GM12878 (cell line): ENCODE results near the gene FBXL19. TPM values are rescaled to one million over a fixed set of nuclear protein-coding genes. Genes with fewer than 3 reads are reported as not detected.
"Not testable (repeated sequence)": the region's sequence is repeated elsewhere in the genome, so short reads cannot be mapped to it uniquely, and the experiment has no call there.

ENCODE experiments used
- ATAC-seq: fragments of 200-7000 bp; cut with Tn5 transposase; 3 replicates; pipeline ENCODE4 v1.9.1; 2020; ENCODE audit warnings: mild to moderate bottlenecking, moderate library complexity
- BruUV-seq: library from RNA; stranded (reverse); fragments of 400-500 nt; replicated peaks from 2 replicates; lab custom pipeline; 2021; lab: Mats Ljungman, UMichigan
- CTCF ChIA-PET: fragments of 300-600 bp; sonication (Branson Sonifier 250); formaldehyde crosslinking; extraction: SDS; loops from one replicate; lab custom pipeline; 2021; ENCODE audit warnings: inconsistent platforms; lab: Yijun Ruan, JAX
- POLR2A ChIA-PET: fragments of 350-600 bp; formaldehyde crosslinking; extraction: SDS; loops from one replicate; lab custom pipeline; 2021; ENCODE audit warnings: inconsistent platforms; lab: Charles Lee
- RAD21 ChIA-PET: fragments of 300-600 bp; sonication (Branson Sonifier 250); formaldehyde crosslinking; loops from one replicate; lab custom pipeline; 2023; ENCODE audit warnings: antibody characterized with exemption; ENCODE audit not compliant: unreplicated experiment; lab: Charles Lee
- SMC1A ChIA-PET: fragments of 300-600 bp; sonication (Branson Sonifier 250); formaldehyde crosslinking; loops from one replicate; lab custom pipeline; 2023; ENCODE audit not compliant: unreplicated experiment, uncharacterized antibody; lab: Charles Lee
- DNase-seq: peaks from one replicate; pipeline ENCODE4 v3.0.0-alpha.2; 2011; ENCODE audit warnings: low read depth, low spot score
- FAIRE-seq: peaks from 3 replicates; lab custom pipeline; 2011; peaks lifted over from hg19 to GRCh38; lab: Jason Lieb, UNC
- H2AFZ ChIP-seq: 2 replicates; pipeline ENCODE4 v1.6.0; 2011; ENCODE audit warnings: low read depth, low read length, control low read depth; ENCODE audit not compliant: control insufficient read depth
- H3K27ac ChIP-seq: 2 replicates; pipeline ENCODE4 v1.5.1; 2011; ENCODE audit warnings: control low read depth; ENCODE audit not compliant: control insufficient read depth, insufficient read depth
- H3K27me3 ChIP-seq, 2 experiments: replicated peaks in 1 of 2; 2 replicates each; pipeline versions ENCODE4 v1.6.0 to v1.6.1; 2011; ENCODE audit warnings: low read length in 1 of 2; ENCODE audit not compliant: control insufficient read depth in 2 of 2, insufficient read depth in 2 of 2
- H3K36me3 ChIP-seq, 2 experiments: 2 replicates each; pipeline ENCODE4 v1.5.1; 2011; ENCODE audit warnings: low read length in 1 of 2; ENCODE audit not compliant: control insufficient read depth in 2 of 2, insufficient read depth in 2 of 2
- H3K4me1 ChIP-seq: 2 replicates; pipeline ENCODE4 v1.6.1; 2011; ENCODE audit warnings: mild to moderate bottlenecking, low read length, moderate library complexity, mixed read lengths; ENCODE audit not compliant: control insufficient read depth, insufficient read depth
- H3K4me2 ChIP-seq: 2 replicates; pipeline ENCODE4 v1.6.0; 2011; ENCODE audit warnings: control low read depth; ENCODE audit not compliant: control insufficient read depth, insufficient read depth
- H3K4me3 ChIP-seq: fragments of 200-600 bp; sonication (generic); 2 replicates; pipeline ENCODE4 v1.5.1; 2016
- H3K79me2 ChIP-seq: 2 replicates; pipeline ENCODE4 v1.6.0; 2011; ENCODE audit warnings: low read length; ENCODE audit not compliant: control insufficient read depth, insufficient read depth
- H3K9ac ChIP-seq: 2 replicates; pipeline ENCODE4 v1.8.0; 2011; ENCODE audit warnings: low read length, control low read depth, mixed read lengths; ENCODE audit not compliant: control insufficient read depth, insufficient read depth
- H3K9me3 ChIP-seq: replicated peaks from 3 replicates; pipeline ENCODE4 v1.5.1; 2011; ENCODE audit warnings: mild to moderate bottlenecking, low read length; ENCODE audit not compliant: control insufficient read depth, insufficient read depth
- H4K20me1 ChIP-seq: 2 replicates; pipeline ENCODE4 v1.6.0; 2011; ENCODE audit not compliant: control insufficient read depth, insufficient read depth
- BHLHE40 ChIP-seq, 2 experiments: fragments of 450-650 bp in 1 of 2; IDR thresholded peaks; 2 replicates each; pipeline ENCODE4 v1.6.1; 2011 to 2017; ENCODE audit warnings: low read depth in 2 of 2, borderline replicate concordance in 1 of 2, improper control_type of control experiment in 1 of 2, low read length in 1 of 2, mild to moderate bottlenecking in 1 of 2
- CREM ChIP-seq: IDR thresholded peaks from 2 replicates; pipeline ENCODE4 v1.6.1; 2014; ENCODE audit warnings: antibody characterized with exemption, low read depth
- CUX1 ChIP-seq: IDR thresholded peaks from 2 replicates; pipeline ENCODE4 v1.6.1; 2012; ENCODE audit warnings: improper control_type of control experiment, low read depth, low read length; ENCODE audit not compliant: insufficient replicate concordance
- NR2F1 ChIP-seq: fragments of 450-650 bp; conservative IDR thresholded peaks from 2 replicates; pipeline ENCODE4 v1.6.1; 2017; ENCODE audit warnings: mild to moderate bottlenecking
- SIX5 ChIP-seq: IDR thresholded peaks from 2 replicates; pipeline ENCODE4 v1.6.1; 2011; ENCODE audit warnings: mild to moderate bottlenecking, low read depth, low read length, moderate library complexity; ENCODE audit not compliant: severe bottlenecking
- TCF3 ChIP-seq: IDR thresholded peaks from 2 replicates; pipeline ENCODE4 v1.6.1; 2012; ENCODE audit warnings: low read depth, mild to moderate bottlenecking, low read length, borderline replicate concordance; ENCODE audit not compliant: insufficient read depth
- ZNF207 ChIP-seq: fragments of 450-650 bp; IDR thresholded peaks from 2 replicates; pipeline ENCODE4 v1.6.1; 2014; ENCODE audit warnings: antibody characterized with exemption, mild to moderate bottlenecking, borderline replicate concordance
- WGBS: methylation state at CpG from one replicate; pipeline ENCODE4 v1.1.6; 2016; ENCODE audit warnings: low lambda C conversion rate; ENCODE audit not compliant: insufficient replicate concordance, insufficient coverage; ENCODE audit errors: missing lambda C conversion rate; 5-methylcytosine and 5-hydroxymethylcytosine counted together
- in situ Hi-C: fragments of 300-500 bp; cut with MboI; formaldehyde crosslinking; loops from 9 replicates; pipeline ENCODE4 v1.14.3; 2018; ENCODE audit warnings: mixed read lengths
- intact Hi-C: fragments of 100-400 bp; cut with micrococcal nuclease; formaldehyde crosslinking; loops from one replicate; pipeline ENCODE4 v1.14.2; 2022; ENCODE audit not compliant: unreplicated experiment
- polyA plus RNA-seq, 11 experiments: library from polyadenylated mRNA; depleted of rRNA in 4 of 11; unstranded in 6 of 11; stranded (reverse) in 5 of 11; fragments of >200 nt; fragmentation: Nextera tagmentation in 4 of 11; fragmentation: Illumina TruSeq in 1 of 11; extraction: Ambion mirVana in 4 of 11; extraction: Trizol in 1 of 11; gene quantifications; 1 replicate in 1 of 11; 2 replicates in 10 of 11; pipeline versions ENCODE4 v1.2.1 to v1.2.3, GENCODE V29; 2011 to 2016; ENCODE audit warnings: inconsistent platforms in 2 of 11, missing spikeins in 2 of 11, low read depth in 1 of 11
- total RNA-seq, 4 experiments: library from RNA; depleted of rRNA in 3 of 4; stranded (reverse); fragments of >200 nt in 3 of 4; fragmentation: Illumina TruSeq in 1 of 4; extraction: Trizol in 1 of 4; gene quantifications; 2 replicates each; pipeline versions ENCODE4 v1.2.1 to v1.2.3, GENCODE V29; 2013 to 2021

FBXL19 gene
- total and polyA plus RNA-seq, 10 of the 15 experiments (the other 5 are each of a cell fraction or from before 2014, with no cell fraction given) = 0.02 to 32.1 (median 6.8) TPM; not detected in 1

DNA sequence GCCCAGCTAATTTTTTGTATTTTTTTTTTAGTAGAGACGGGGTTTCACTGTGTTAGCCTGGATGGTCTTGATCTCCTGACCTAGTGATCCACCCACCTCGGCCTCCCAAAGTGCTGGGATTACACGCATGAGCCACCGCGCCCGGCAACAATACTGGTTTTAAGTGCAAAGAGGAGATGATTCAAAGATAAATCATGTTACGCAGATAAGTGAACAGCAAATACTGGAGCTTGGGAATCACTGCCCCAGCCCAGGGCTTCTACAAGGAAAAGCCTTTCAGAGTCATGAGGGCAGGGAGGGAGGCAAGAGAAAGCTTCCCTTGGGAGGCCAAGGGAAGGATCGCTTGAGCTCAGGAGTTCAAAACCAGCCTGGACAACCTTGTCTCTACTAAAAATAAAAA lies 16.2 kb downstream of the FBXL19 start:
- SMC1A ChIA-PET = interaction anchor here (1.4 to 4.0 kb wide), 3 partner anchors 16 to 324 kb away, joined by 3 to 39 read pairs (median 3); no protein-coding TSS in a partner anchor
- DNase-seq, H3K27ac ChIP-seq, H3K4me3 ChIP-seq, in situ Hi-C loops, FAIRE-seq, H3K9ac ChIP-seq, ATAC-seq, BruUV-seq, H3K9me3 ChIP-seq, H3K4me1 ChIP-seq, H2AFZ ChIP-seq, intact Hi-C loops, H3K4me2 ChIP-seq, H4K20me1 ChIP-seq, H3K36me3 ChIP-seq, H3K27me3 ChIP-seq, H3K79me2 ChIP-seq: not testable (repeated sequence)
- POLR2A ChIA-PET = interaction anchor here (0.6 to 3.2 kb wide), 2 partner anchors 16 to 218 kb away, joined by 3 to 8 read pairs; partner anchors contain the start of gene FBXL19
- CTCF ChIA-PET = interaction anchor here (1.5 to 5.0 kb wide), 5 partner anchors 11 to 124 kb away, joined by 3 to 60 read pairs (median 14); no protein-coding TSS in a partner anchor
- RAD21 ChIA-PET = interaction anchor here (0.6 to 4.2 kb wide), 3 partner anchors 53 to 246 kb away, joined by 3 to 34 read pairs (median 3); no protein-coding TSS in a partner anchor
- 90% methylated on average over 8 of the region's 8 CpGs for WGBS

DNA sequence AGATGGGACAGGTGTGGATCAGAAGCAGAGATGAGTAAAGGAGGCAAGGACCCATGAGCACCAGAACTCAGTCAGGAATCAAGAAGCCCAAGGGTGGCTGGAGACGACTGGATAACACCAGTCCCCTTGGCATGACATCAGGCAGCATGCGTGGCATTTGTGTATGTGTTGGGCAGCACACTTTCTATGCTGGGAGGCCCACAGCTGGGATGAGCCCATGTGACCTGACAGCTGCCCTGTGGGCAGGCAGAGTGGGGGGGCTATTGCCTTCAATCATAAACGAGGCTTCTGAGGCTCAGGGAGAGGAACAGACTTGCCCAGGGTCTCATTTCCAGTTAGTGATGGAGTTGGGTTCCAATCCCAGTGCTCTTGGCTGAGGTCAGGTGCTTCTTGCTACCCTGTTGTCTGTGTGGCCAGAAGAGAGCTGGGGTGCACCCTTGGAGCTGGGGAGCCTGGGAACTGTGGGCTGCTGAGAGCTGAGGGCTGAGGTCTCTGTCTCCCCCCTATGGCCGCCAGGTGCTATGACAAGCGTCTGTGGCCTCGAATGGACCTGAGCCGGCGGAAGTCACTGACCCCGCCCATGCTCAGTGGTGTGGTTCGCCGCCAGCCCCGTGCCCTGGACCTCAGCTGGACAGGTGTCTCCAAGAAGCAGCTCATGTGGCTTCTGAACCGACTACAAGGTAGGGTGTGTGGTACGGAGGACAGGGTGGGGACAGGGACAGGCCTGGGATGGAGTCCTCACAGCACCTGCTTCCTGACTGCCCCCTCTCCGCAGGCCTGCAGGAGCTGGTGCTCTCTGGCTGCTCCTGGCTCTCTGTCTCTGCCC lies 18.4 kb downstream of the FBXL19 start:
- H2AFZ ChIP-seq = peak overlapping the region; percentile 49; the same call in 1 of the 2 replicates
- FAIRE-seq = peak; percentile 98
- no peak overlapping the region for H3K9ac ChIP-seq
- TF ChIP-seq BHLHE40 (IDR thresholded peaks at IDR 0.05; ENCODE audit: borderline replicate concordance in 1 of 2, low read depth in 2 of 2, low read length in 1 of 2) (peak; percentile 35 to 66; a peak in 2 of 4 replicates), SIX5 (peak; percentile 10), CREM (no peak), CUX1 (no peak), ZNF207 (0 out of 2 replicates have a peak, but pooled peaks have one; percentile 21), NR2F1 (peak; percentile 16; the same call in 1 of the 2 replicates), TCF3 (0 out of 2 replicates have a peak, but pooled peaks have one; percentile 27)

More for the DNA sequence above, 18.4 kb downstream of the FBXL19 start:
- H3K9me3 ChIP-seq = no peaks in the 10 kb centered on the region
- WGBS = 23% methylated on average over 15 of the region's 15 CpGs
- H3K36me3 ChIP-seq = peaks cover 0 to 7% of the 10 kb centered on the region in 2 experiments; a peak in 2 of 4 replicates
- H3K27me3 ChIP-seq = no peaks in the 10 kb centered on the region
- intact Hi-C loops = loop anchor here (1.0 kb wide), 1 partner anchor 98 kb away; no protein-coding TSS in a partner anchor
- H3K4me2 ChIP-seq = peak overlapping the region; percentile 34
- no peaks in the 10 kb centered on the region for H3K79me2 ChIP-seq
- H3K4me1 ChIP-seq = peaks cover 9% of the 10 kb centered on the region
- BruUV-seq = no TSS peak
- in situ Hi-C loops = no loop called here
- ChIA-PET RAD21 (interaction anchor here (0.7 to 4.2 kb wide), 13 partner anchors 9 to 245 kb away, joined by 3 to 34 read pairs (median 4); partner anchors contain the start of gene PHKG2), POLR2A (interaction anchor here (0.6 to 3.2 kb wide), 5 partner anchors 8 to 194 kb away, joined by 3 to 8 read pairs (median 3); partner anchors contain the start of gene FBXL19), SMC1A (interaction anchor here (0.7 to 4.0 kb wide), 13 partner anchors 8 to 281 kb away, joined by 3 to 39 read pairs (median 5); partner anchors contain the start of gene CTF1), CTCF (interaction anchor here (0.7 to 5.0 kb wide), 39 partner anchors 8 to 514 kb away, joined by 3 to 60 read pairs (median 4); partner anchors contain the start of genes FBXL19 and SRCAP)
- DNase-seq = no peak
- H3K27ac ChIP-seq = no peak overlapping the region
- peak; percentile 99 for ATAC-seq
- no peaks in the 10 kb centered on the region for H4K20me1 ChIP-seq
- H3K4me3 ChIP-seq = no peak overlapping the region
